GM21515 (cell line): Measurements from ENCODE around the gene PIAS1.
"Not testable (repeated sequence)": the region's sequence is repeated elsewhere in the genome, so short reads cannot be mapped to it uniquely, and the experiment has no call there.

Experiments
- ATAC-seq: cut with Tn5 transposase; IDR thresholded peaks from one replicate; pipeline ENCODE4 v1.9.1; 2021; ENCODE audit not compliant: unreplicated experiment

PIAS1 gene

DNA sequence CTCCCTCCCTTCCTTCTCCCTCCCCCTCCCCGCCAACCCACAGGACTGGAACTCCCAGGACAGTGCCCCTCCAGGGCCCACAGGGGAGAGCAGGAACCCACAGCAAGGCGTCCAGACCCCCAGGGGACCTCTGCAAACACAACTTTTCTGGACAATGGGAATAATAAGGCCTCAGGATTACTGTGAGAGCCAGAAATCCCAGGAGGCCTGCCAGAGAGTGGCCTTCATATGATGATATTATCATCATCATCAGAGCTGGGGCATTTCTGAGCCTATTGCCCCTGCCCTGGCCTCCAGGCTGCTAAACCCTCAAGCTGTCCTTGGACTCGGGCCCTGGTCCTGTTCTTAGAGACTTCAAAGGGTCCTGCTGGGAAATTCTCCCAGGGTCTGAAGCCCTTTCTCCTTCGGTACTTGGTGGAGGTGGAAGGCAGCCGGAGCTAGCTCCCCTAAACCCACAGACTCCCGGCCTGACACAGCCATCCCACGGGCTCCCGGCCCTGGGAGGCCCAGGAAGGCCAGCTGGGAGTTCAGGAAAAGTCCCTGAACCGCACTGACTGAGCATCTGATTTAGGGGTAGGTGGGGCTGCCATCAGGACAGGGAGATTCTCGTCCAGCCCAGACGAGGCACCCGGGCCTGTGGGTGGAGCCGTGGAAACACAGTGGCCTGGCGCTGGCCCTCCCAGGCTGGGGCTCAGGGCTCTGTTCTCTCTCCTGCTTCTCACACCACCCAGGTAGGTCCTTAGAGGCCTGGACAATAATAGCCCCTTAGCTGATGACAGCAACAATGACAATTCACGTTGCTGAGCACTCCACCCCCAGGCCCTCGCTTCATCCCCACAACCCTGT is 146.1 kb downstream of the PIAS1 start:
- no peak for ATAC-seq

DNA sequence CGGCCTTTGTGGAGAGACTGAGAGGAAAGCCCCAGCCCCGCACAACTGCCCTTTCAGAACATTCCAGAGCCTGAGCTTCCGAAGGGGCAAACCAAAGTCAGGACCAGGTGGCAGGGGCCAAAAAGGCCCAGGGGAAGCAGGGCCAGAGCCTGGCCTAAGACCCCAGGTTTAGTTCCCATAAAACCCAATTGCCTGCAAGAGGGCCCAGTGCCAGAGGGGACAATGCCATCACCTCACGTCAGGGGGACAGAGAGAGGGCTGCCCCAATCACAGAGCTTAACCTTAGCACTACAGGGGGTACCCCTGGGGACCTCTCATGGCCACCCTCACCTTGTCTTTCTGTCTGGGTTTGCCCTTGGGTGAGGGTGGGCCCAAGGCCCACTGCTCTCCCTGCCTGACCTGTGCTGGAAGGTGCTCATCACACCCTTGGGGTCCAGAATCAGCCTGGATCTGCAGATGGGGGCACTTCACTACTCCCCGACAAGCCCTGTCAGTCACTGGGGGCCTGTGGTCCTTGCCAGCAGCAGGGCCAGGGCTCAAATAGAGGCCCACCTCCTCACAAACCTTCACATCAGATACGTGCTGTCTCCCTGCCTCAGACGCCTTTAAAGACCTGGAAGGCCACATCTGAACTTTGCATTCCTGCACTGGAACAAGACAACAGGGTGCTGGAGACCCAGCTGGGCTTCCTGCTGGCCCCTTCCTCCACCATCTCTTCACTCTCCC is 147.2 kb downstream of the PIAS1 start:
- ATAC-seq: no peak

DNA sequence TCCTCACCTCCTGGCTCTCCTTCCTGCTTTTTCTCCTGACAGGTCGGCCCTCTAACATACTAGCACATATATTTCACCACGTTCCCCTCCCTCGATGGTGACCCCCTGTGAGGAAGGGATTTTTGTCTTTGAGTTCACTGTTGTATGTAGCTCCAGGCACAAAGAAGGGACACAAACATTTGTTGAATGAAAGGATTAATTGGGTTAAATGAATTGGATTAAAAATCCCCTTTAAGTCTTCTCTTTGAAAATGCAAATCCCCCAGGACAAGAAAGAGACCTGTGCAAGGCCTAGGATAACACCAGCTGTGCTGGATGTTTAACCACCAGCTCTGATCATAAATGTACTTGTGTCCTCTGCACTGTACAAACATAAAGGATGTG is 147.8 kb downstream of the PIAS1 start:
- no peak for ATAC-seq

DNA sequence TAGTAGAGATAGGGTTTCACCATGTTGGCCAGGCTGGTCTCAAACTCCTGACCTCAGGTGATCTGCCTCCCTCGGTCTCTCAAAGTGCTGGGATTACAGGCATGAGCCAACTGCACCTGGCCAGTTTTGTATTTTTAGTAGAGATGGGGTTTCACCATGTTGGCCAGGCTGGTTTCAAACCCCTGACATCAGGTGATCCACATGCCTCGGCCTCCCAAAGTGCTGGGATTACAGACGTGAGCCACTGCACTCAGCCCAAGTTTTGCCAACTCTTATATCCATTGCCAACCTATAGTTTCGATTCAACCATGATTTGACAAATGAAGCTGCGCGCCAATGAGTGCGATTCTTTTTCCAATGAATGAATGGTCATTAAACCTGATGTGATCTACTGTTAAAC is 148.9 kb downstream of the PIAS1 start:
- not testable (repeated sequence) for ATAC-seq

DNA sequence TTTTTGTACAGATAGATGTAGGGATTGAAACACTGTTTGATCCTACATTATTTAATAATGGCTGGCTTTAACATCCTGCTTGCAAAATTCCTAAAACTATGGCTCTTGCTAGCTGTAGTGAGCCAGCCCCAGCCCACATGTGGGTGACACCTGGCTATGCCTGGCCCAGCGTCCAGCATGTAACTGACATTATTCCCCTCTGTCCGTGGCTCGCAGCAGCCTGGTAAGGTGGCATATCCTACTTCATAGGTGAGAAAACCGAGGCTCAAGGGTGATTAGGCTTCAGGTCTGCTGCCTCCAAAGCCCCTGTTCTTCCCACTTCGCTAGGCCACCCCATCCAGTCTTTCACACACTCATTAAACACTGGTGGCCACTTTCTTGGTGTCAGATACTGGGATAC is 149.4 kb downstream of the PIAS1 start:
- ATAC-seq: no peak

DNA sequence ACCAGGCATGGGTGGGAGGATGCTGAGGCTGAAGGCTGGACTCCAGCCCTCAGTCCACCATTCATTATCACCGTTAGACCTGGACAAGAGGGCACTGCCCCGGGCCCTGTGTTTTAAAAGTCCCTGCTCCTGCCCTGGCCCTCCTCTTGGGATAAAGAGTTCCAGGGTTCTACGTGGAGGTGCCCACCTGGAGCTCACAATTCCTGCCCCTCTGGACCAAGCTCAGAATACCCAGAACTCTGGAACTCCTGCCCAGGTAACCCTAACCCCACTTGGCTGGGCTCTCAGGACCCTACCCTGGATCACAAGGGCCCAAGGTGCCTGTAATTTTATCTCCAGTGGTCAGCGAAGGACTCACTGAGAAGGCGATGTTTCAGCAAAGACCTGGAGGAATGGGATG is 149.8 kb downstream of the PIAS1 start:
- no peak for ATAC-seq

DNA sequence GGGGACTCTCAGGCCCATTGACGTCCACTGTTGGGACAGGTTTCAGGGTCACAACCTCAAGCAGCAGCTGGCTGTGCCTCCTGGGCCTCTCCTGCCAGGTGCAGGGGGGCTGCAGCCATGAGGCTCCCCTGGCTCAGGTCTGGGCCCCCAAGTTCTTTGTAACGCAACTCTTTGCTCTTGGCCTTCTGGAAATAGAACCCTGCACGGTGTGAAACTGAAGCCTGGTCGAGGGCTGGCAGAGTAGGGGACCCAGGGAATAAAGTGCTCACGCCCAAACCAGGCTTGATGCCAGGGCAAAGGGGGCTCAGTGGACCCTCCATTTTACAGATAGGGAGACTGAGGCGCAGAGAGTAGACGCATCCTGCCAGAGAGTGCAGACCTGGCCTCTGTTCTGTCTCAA is 150.2 kb downstream of the PIAS1 start:
- ATAC-seq: no peak

DNA sequence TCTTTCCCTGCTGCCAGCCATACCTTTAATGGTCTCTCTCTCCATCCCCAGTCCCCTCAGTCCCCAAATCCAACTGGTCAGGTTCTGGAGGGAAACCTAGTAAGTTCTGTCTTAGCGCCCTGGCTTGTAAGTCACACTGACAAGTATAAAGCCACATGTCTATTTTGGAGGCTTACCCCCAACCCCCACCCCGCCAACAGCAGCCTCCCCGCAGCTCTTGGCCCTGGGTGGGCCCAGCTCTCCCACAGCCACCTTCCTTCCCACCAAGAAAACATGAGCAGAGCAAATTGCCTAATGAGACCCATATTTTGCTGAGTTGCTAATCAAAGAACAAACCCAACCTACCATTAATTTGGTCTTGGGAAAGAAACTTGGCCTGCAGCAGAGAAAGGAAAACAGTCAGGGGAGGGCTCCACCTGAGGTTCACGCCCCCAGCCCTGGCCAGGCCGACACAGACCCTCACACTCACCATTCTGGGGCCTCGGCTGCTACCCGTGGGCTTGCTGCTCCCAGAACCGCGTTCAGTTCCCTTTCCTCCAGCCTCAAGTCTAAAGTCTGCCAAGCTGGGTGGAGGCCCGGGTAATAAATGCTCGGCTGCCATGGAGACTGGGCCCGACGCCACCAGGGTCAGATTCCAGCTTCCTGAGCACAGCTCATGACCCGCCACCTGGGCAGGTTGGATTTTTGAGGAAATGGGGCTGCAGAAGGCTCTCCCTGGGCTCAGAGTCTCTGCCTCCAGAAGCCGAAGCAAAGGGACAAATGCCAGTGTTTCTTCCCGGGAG is 150.9 kb downstream of the PIAS1 start, which contains the start of gene CALML4:
Gene CALML4, minus strand, starts transcription at position 557 of the 782 bp plus-strand sequence. Its CDS starts 85 bp downstream, at position 472.
- ATAC-seq: no peak

DNA sequence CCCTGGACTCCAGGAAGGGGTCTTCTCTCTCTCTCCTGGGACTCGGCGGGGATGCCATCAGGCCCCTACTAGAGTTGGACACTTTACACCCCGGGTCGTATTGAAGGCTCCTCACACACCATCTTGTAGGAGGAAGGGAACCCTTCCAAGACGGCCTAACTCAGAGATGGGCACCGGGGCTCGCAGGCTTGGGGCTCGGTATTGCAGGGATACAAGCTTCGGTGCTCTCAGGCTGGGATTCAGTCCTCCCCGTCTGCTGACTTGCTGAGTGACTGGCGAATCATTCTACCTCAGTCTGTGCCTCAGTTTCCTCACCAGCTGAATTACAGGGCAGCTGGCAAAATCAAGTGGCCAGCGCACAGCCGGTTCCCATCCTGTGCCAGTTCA is 151.4 kb downstream of the PIAS1 start:
- no peak for ATAC-seq

DNA sequence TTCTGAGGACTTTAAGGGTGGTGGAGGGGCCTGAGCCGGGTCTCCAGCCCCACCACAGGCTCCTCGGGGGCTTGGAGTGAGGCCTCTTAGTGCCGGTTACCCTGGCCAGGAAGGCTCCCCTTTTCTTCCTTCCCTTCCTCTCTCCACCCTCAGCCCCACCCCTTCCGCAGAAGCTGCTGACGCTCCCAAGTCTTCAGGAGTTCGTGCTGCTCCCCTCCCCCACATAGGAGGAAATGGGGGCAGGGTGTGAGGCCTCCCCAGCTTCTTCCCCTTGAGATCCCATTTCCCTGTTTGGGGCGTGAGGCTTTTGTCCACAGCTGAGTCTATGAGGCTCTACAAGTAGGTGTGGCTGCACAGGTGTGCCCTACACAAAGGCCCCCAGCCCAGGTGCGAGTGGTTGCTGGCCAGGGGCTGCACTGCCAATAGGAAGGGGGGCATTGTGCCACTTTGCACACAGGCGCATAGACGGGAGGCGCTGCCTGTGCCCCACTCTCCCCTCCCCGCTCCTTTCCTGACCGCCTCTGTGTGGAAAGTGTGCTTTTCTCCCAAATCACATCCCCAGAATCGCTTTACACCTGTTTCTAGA is 151.9 kb downstream of the PIAS1 start:
- no peak for ATAC-seq

DNA sequence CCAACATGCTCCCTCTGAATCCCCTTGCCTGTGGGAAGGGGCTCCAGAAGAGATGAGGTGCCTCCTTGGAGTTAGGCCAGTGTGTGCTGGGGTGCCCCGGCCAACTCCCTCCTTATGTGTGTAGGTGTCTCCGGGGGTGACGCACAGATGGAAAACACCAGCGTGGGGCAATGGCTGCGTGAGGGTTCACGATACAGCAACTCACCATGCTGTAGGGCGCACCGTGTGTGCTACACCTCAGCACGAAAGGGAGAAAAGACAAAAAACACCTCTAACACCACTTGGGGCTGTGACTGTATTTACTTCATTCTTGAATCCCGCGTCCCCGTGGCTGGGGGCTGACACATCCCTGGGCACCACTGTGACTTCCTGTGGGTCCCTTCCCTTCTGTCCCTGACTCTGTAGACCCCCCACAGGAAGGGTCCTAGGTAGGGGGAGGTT is 152.6 kb downstream of the PIAS1 start:
- no peak for ATAC-seq

DNA sequence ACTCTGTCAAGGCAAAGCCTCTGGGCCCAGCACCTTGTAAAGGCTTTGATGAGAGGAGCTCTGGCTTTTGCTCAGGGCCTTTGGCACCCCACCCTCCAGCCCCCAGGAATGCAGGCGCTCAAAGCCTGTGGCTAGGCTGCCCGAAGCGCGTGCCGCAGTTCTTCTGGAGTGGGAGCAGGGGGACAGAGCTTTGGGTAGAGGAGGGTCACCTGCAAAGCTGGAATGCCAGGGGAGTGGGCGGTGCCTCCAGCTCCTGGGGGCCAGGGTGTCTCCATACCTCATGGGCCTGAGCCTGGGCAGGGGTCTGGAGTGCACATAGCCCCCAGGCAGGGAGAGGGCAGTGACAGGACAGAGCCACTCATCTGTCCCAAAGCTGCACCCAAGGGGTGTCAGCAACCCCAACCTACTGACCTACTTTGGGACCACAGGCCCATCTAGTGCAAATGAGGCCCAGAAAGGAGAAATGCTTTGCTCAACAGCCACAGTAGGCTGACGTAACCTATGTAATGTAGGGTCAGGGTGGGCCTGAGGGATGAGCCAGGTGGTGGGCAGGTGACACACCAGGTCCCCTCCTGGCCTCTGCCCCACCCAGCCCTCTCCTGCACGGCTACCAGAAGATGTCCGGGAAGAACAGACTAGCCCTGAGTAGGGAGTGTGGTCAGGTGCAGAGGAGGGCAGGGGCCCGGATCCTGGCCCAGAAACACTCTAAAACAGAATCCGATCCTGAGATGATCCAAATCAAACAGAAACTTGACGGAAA is 153.2 kb downstream of the PIAS1 start:
- no peak for ATAC-seq

DNA sequence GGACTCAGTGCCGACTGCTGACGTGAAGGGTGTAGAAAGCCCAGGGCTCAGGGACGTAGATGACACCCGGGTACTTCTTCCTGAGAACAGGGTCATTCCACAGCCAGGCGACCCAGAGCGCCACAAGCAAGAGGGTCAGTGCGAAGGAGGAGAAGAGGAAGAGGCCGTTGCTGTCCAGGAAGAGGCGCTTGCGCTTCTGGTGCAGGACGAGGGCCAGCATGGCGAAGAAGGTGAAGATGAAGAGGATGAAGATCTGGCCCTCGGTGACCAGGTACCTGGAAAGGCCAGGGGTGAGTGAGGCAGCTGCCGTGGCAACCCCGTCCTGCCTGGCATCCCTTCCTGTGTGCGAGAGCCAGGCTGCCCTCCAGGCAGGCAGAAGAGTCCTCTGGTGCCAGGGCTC is 154.0 kb downstream of the PIAS1 start:
- no peak for ATAC-seq

DNA sequence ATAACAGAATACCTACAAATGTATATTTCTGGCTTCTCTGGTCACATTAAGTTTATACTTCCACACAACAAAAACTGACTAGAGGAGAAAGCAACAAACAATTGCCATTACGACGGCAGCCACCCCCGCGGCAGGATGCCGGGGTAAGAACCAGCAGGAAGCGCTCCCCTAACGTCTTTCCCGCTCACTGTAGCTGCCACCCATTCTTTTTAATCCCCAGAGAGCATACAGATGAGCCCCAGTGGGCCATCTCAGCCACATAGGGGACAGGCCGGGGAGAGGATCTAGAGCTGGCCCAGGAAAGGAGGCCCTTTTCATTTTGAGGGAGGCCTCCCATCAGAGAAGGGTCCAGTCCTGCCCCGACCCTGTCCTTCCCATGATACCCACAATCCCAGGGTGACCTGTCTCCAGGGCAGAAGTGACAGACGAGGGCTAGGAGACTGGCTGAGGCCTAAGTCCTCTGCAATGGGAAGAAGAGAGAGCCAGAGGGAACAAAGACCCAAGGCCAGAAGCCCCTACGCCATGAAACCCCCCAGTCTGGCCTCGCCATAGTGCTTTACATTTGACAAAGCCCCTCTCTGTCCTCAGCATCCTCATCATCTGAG is 154.6 kb downstream of the PIAS1 start:
- ATAC-seq: no peak

DNA sequence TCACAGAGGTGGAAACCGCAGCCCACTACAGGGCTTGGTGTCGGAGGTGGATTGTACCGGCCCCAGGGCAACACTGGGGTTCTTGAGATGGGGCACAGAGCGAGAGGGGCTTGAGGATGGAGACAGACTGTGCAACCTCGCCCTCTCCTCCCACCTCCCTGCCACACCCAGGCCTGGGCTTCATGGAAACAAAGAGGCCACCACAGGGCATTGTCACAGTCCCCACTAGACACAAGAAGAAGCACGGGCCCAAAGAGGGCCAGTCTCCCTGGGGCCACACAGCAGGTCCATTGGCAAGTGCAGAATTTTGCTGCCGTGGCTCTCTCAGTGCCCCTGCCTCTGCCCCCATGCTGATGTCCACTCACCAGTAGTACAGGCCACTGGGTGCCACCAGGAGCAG is 155.2 kb downstream of the PIAS1 start:
- no peak for ATAC-seq

DNA sequence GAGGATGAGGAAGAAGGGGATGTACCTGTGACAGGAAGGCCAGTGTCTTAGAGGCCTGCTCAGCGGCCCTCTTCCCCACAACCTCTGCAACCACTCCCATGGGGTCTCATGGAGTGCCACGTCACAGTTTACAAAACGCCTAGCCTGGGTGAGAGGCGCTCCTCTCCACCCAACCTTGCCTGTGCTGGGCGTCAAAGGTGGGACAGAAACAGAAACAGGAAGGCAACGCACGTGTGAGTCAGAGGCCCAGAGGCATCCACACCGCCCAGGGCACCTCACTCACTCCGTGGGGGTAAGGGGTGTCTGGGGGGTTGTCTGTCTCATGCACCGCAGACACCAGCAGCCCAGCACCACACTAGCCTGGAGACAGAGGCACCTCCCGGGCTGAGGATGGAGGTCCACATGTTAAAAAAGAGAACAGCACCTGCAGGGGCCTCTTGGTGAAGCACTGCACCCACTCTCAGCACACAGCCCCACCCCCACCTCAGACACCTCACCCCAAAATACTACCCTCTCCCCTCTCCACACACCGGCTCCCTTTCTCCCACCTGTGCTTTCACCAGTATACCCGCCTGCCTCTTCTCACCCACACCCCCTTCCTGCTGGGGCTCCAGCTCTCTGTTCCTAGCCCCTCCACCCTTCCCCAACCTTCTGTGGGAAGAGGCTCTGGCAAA is 155.8 kb downstream of the PIAS1 start:
- ATAC-seq: peak; percentile 50

DNA sequence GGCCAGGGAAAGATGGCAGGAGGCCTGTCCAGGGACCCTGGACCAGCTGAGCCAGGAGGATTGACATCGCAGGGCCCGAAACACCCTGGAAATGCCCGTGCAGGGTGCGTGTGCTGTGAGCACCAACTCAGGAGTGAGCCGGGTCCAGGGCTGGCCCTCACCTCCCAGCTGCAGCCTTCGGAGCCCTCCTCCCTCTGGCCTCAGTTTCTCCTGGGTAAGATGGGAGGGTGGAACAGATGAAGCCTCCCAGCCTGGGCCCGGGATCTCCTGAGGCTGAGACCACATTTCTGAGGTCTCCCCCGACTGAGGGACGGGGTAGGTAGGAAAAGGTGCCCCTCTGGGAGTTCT is 156.3 kb downstream of the PIAS1 start:
- ATAC-seq: no peak

DNA sequence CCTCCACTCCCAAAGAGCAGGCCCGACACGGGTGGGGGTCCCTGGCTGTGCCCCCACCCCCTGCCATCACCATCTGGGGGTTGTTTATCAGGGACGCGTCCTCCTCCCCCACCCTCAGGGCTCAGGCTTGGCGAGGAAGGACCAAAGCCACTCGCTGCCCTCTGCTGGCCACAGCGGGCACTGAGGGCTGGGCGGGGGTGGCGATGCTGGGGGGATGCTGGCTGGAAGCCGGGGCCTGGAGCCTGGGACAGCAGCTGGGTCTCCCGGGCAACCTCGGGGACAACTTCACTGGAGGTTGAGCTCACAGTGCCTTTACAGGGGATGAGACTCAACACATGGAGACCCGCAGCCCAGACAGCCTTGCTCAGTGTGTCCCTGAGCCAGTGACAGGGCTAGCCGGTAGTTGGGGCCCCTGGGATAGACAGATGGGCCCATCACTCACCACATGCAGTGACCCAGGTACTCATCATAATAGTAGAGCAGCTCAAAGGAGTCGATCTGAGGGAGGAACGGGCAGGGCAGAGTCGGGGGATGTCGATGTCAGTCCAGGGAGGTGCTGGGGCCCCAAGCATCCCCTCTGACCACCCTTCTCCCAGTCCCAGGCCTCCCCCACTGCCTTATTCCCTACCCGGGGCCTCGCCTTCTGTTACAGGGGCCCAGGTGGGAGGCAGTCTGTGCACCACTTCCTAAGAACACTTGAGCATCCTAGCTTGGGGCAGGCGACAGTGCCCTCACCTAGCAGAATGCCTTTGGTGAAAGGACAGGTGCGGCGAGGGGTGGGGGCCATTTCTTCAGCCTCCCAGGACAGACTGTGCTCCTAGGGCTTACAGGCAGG is 156.9 kb downstream of the PIAS1 start:
- no peak for ATAC-seq
